ENCODE data around the gene NOB1.

NOB1 gene

DNA sequence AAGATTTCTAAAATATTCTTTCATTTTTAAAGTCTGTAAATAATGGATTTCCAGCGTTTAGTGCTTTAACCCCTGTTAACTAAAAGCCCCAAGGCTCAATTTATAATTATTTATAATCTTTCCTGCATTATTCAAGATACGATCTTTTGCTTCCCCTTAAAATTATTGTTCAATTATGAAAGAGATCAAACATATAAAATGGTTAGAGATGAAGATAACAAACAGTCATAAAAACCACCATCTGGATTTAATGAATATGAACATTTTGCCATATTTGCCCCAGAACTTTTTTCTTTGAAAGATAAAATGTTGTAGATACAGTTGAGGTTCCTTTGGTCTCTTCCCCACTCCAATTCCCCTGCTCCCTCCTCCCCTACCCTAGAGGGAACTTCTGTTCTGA, 25.0 kb upstream of the NOB1 start:
- Histone ChIP-seq H3K36me3 (ENCODE audit: control insufficient read depth in 1 of 2, insufficient read depth in 2 of 2, low read length in 2 of 2) (peaks cover 0 to 11% of the 10 kb centered on the region in 2 donors), H3K27me3 (ENCODE audit: low read depth, low read length) (no peaks in the 10 kb centered on the region), H3K9me3 (ENCODE audit: control insufficient read depth in 1 of 2, low read length in 2 of 2) (peaks cover 0 to 11% of the 10 kb centered on the region in 2 donors), H3K4me1 (ENCODE audit: control insufficient read depth in 1 of 2, insufficient read depth in 2 of 2, low read length in 2 of 2) (no peaks in the 10 kb centered on the region), H3K27ac (ENCODE audit: low read length) (no peak overlapping the region), H3K4me3 (ENCODE audit: low read depth in 1 of 2, low read length in 2 of 2) (no peak overlapping the region)

- peaks cover 0 to 4% of the 10 kb centered on the region in 2 donors for H3K36me3 ChIP-seq (ENCODE audit: control insufficient read depth in 1 of 2, insufficient read depth in 2 of 2, low read length in 2 of 2)
- H3K4me1 ChIP-seq (ENCODE audit: control insufficient read depth in 1 of 2, insufficient read depth in 2 of 2, low read length in 2 of 2), result peaks cover 0 to 4% of the 10 kb centered on the region in 2 donors
- peaks cover 0 to 11% of the 10 kb centered on the region in 2 donors for H3K9me3 ChIP-seq (ENCODE audit: control insufficient read depth in 1 of 2, low read length in 2 of 2)
- H3K27ac ChIP-seq (ENCODE audit: low read length), result no peak overlapping the region
- H3K4me3 ChIP-seq (ENCODE audit: low read depth in 1 of 2, low read length in 2 of 2), result no peak overlapping the region
- no peaks in the 10 kb centered on the region for H3K27me3 ChIP-seq (ENCODE audit: low read depth, low read length)
These were observed 20.8 kb upstream of the NOB1 start for GRCh38 chr16:69775563-69775962.

DNA sequence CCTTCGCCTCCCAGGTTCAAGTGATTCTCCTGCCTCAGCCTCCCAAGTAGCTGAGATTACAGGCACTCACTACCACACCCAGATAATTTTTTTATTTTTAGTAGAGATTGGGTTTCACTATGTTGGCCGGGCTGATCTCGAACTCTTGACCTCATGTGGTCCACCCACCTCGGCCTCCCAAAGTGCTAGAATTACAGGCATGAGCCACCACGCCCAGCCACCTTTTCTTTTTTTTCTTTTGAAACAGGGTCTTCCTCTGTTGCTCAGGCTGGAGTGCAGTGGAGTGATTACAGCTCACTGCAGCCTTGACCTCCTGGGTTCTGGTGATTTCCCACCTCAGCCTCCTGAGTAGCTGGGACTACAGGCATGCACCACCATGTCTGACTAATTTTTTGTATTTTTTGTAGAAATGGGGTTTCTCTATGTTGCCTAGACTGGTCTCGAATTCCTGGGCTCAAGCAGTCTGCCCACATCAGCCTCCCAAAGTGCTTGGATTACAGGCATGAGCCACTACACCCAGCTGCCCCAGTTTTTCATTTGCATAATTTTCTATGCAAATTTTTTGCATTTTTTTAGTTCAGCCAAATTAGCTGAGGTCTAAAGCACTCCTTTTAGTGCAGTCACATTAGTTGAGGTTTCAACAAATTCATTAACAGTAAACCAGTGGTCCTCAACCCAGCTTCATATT, 18.7 kb upstream of the NOB1 start:
- Histone ChIP-seq H3K4me1 (ENCODE audit: control insufficient read depth in 1 of 2, insufficient read depth in 2 of 2, low read length in 2 of 2) (peaks cover 0 to 6% of the 10 kb centered on the region in 2 donors), H3K9me3 (ENCODE audit: control insufficient read depth in 1 of 2, low read length in 2 of 2) (peaks cover 0 to 11% of the 10 kb centered on the region in 2 donors), H3K27ac (ENCODE audit: low read length) (no peak overlapping the region), H3K36me3 (ENCODE audit: control insufficient read depth in 1 of 2, insufficient read depth in 2 of 2, low read length in 2 of 2) (peaks cover 0 to 4% of the 10 kb centered on the region in 2 donors), H3K4me3 (ENCODE audit: low read depth in 1 of 2, low read length in 2 of 2) (no peak overlapping the region), H3K27me3 (ENCODE audit: low read depth, low read length) (no peaks in the 10 kb centered on the region)

DNA sequence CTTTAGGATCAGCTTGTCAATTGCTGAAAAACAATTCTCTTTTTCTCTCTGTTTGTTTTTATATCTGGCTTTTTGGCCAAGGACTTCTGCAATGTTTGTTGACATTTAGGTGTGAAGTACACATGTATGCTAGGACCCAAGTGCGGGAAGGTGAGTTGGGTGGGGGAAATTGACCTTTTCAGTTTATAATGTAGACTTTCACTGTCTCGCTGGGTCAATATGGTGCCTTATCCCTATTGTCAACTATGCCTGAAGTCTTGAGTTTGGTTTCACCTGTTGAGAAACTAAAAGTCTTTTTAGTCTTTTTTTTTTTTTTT, 16.9 kb upstream of the NOB1 start:
- no peaks in the 10 kb centered on the region for H3K27me3 ChIP-seq (ENCODE audit: low read depth, low read length)
- peaks cover 0 to 6% of the 10 kb centered on the region in 2 donors for H3K4me1 ChIP-seq (ENCODE audit: control insufficient read depth in 1 of 2, insufficient read depth in 2 of 2, low read length in 2 of 2)

DNA sequence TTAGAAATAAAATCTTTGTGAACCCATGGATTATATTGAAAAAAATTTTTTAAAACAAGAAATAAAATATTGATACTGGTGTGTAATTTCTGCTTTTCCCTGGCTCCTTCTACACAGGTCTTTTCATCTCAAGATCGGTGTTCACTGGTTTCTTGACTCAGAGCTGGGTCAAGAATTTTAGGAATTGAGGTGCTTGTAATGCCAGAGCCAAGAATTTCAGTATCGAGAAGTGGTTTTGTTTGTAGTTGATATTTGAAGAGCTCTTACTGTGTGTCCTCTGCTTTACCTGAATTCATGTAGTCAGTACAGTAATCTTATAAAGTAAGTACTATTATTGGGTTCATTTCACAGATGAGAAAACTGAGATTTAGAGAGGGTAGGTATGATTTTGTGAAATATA, 14.7 kb upstream of the NOB1 start:
- Histone ChIP-seq H3K9me3 (ENCODE audit: control insufficient read depth in 1 of 2, low read length in 2 of 2) (no peaks in the 10 kb centered on the region), H3K36me3 (ENCODE audit: control insufficient read depth in 1 of 2, insufficient read depth in 2 of 2, low read length in 2 of 2) (no peaks in the 10 kb centered on the region), H3K27ac (ENCODE audit: low read length) (no peak overlapping the region), H3K27me3 (ENCODE audit: low read depth, low read length) (no peaks in the 10 kb centered on the region), H3K4me3 (ENCODE audit: low read depth in 1 of 2, low read length in 2 of 2) (no peak overlapping the region), H3K4me1 (ENCODE audit: control insufficient read depth in 1 of 2, insufficient read depth in 2 of 2, low read length in 2 of 2) (peaks cover 0 to 6% of the 10 kb centered on the region in 2 donors)

More for the DNA sequence above, 16.9 kb upstream of the NOB1 start:
- Histone ChIP-seq H3K36me3 (ENCODE audit: control insufficient read depth in 1 of 2, insufficient read depth in 2 of 2, low read length in 2 of 2) (peaks cover 0 to 4% of the 10 kb centered on the region in 2 donors), H3K4me3 (ENCODE audit: low read depth in 1 of 2, low read length in 2 of 2) (no peak overlapping the region), H3K27ac (ENCODE audit: low read length) (no peak overlapping the region), H3K9me3 (ENCODE audit: control insufficient read depth in 1 of 2, low read length in 2 of 2) (peaks cover 0 to 11% of the 10 kb centered on the region in 2 donors)

- Histone ChIP-seq H3K9me3 (ENCODE audit: control insufficient read depth in 1 of 2, low read length in 2 of 2) (no peaks in the 10 kb centered on the region), H3K4me1 (ENCODE audit: control insufficient read depth in 1 of 2, insufficient read depth in 2 of 2, low read length in 2 of 2) (peaks cover 0 to 8% of the 10 kb centered on the region in 2 donors), H3K36me3 (ENCODE audit: control insufficient read depth in 1 of 2, insufficient read depth in 2 of 2, low read length in 2 of 2) (no peaks in the 10 kb centered on the region), H3K27me3 (ENCODE audit: low read depth, low read length) (no peaks in the 10 kb centered on the region), H3K27ac (ENCODE audit: low read length) (no peak overlapping the region), H3K4me3 (ENCODE audit: low read depth in 1 of 2, low read length in 2 of 2) (no peak overlapping the region)
These were observed 13.9 kb upstream of the NOB1 start for GRCh38 chr16:69768666-69769065.

DNA sequence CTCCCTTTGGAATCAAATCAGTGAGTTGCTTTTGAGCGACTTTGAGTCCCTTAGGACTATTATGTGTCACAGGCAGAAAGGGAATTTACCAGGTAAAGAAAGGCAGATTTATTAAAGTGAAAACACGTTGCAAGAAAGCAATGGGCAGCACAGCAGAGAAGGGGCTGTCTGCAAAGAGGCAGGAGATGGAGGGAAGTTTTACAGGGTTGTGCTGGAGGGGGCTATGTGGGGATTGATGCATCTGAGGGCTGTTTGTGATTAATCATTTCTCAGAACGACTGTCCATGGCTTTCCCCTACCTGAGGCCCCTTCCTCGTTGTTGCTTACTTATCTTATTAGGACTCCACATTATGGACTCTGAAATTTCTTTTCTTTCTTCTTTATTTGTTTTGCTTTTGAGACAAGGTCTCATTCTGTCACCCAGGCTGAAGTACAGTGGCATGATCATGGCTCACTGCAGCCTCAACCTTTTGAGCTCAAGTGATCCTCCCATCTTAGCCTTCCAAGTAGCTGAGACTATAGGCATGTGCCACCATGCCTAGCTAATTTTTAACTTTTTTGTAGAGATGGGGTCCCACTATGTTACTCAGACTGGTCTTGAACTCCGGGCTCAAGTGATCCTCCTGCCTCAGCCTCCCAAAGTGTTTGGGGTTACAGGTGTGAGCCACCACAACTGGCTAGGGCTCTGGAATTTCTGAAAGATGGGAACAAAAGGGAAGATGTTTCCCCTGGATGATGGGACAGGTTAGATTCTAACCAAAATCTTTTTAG, 12.9 kb upstream of the NOB1 start:
- H3K36me3 ChIP-seq (ENCODE audit: control insufficient read depth in 1 of 2, insufficient read depth in 2 of 2, low read length in 2 of 2), result no peaks in the 10 kb centered on the region
- no peaks in the 10 kb centered on the region for H3K9me3 ChIP-seq (ENCODE audit: control insufficient read depth in 1 of 2, low read length in 2 of 2)
- H3K27ac ChIP-seq (ENCODE audit: low read length), result no peak overlapping the region
- peaks cover 0 to 10% of the 10 kb centered on the region in 2 donors for H3K4me1 ChIP-seq (ENCODE audit: control insufficient read depth in 1 of 2, insufficient read depth in 2 of 2, low read length in 2 of 2)
- H3K4me3 ChIP-seq (ENCODE audit: low read depth in 1 of 2, low read length in 2 of 2), result no peak overlapping the region
- no peaks in the 10 kb centered on the region for H3K27me3 ChIP-seq (ENCODE audit: low read depth, low read length)

DNA sequence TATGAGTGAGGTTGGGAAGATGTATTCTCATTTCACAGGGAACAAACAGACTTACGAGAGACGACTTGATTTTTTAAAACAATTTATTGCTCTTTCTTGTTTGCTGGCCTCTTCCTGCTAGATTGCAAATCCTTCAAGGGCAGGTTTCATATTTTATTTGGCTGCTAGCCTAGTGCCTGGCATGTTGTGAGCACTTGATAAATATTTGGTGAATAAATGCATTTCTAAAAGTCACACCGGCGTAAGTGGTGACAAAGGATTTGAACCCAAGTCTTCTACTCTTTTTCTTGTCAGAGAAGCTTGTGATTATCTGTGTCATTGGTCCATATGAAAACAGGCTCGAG, 8.8 kb upstream of the NOB1 start:
- Histone ChIP-seq H3K27me3 (ENCODE audit: low read depth, low read length) (no peaks in the 10 kb centered on the region), H3K27ac (ENCODE audit: low read length) (peak overlapping the region; percentile 94), H3K36me3 (ENCODE audit: control insufficient read depth in 1 of 2, insufficient read depth in 2 of 2, low read length in 2 of 2) (no peaks in the 10 kb centered on the region), H3K9me3 (ENCODE audit: control insufficient read depth in 1 of 2, low read length in 2 of 2) (no peaks in the 10 kb centered on the region), H3K4me3 (ENCODE audit: low read depth in 1 of 2, low read length in 2 of 2) (peak overlapping the region; percentile 93 to 94), H3K4me1 (ENCODE audit: control insufficient read depth in 1 of 2, insufficient read depth in 2 of 2, low read length in 2 of 2) (peaks cover 4 to 7% of the 10 kb centered on the region in 2 donors)

DNA sequence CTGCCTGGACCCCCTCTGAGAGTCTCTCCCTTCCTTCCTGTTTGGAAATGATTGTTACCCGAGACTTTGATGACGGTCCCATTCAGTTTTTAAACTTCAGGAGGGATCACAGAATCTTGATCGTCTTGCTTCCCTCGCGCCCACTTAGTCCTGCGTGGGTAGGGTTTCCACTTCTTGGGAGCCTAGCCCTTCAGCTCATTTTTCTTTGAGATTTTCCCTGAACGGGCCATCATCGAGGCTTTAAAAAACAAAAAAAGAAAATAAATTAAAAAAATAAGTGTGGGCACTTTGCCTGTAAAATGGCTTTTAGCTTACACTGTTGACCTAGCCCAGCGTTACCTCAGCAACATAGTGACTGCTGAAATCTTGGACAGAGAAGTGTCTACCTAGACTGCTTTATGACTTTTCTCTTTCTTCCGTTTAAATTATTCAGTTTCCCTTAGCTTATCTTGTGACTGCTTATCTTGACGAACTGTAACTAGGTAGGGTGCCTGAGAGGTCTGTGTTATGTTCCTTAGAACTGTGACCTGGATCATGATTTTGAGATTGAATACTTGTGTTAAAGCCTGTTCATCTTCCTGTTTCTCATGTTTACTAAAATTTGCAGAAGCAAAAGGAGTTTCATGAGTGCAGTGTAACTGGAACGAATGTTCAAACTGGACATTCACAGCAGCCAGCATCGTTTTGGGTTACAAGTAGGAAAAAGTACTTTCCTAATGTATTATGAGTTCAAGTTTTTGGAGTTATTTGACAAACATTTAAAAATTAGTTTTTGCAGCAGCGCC, 8.3 kb upstream of the NOB1 start:
- H3K9me3 ChIP-seq (ENCODE audit: control insufficient read depth in 1 of 2, low read length in 2 of 2), result no peaks in the 10 kb centered on the region

GRCh38 chr16:69761983-69762813, 7.5 kb upstream of the NOB1 start, which contains the start of gene WWP2:
WWP2 (plus strand) TSS chr16:69762332; CDS start chr16:69787011, 24,679 bp downstream.
- Histone ChIP-seq H3K27me3 (ENCODE audit: low read depth, low read length) (no peaks in the 10 kb centered on the region), H3K9me3 (ENCODE audit: control insufficient read depth in 1 of 2, low read length in 2 of 2) (no peaks in the 10 kb centered on the region), H3K4me3 (ENCODE audit: low read depth in 1 of 2, low read length in 2 of 2) (peak within 1 kb of the TSS; percentile 93 to 94), H3K4me1 (ENCODE audit: control insufficient read depth in 1 of 2, insufficient read depth in 2 of 2, low read length in 2 of 2) (peaks cover 4 to 7% of the 10 kb centered on the region in 2 donors), H3K27ac (ENCODE audit: low read length) (peak within 1 kb of the TSS; percentile 94), H3K36me3 (ENCODE audit: control insufficient read depth in 1 of 2, insufficient read depth in 2 of 2, low read length in 2 of 2) (no peaks in the 10 kb centered on the region)

More for the DNA sequence above, 8.3 kb upstream of the NOB1 start:
- Histone ChIP-seq H3K4me1 (ENCODE audit: control insufficient read depth in 1 of 2, insufficient read depth in 2 of 2, low read length in 2 of 2) (peaks cover 4 to 7% of the 10 kb centered on the region in 2 donors), H3K36me3 (ENCODE audit: control insufficient read depth in 1 of 2, insufficient read depth in 2 of 2, low read length in 2 of 2) (no peaks in the 10 kb centered on the region), H3K4me3 (ENCODE audit: low read depth in 1 of 2, low read length in 2 of 2) (peak overlapping the region; percentile 93 to 94), H3K27me3 (ENCODE audit: low read depth, low read length) (no peaks in the 10 kb centered on the region), H3K27ac (ENCODE audit: low read length) (peak overlapping the region; percentile 94)
